WTC11 (cell line): ENCODE data around the gene ADSL. TPM values are rescaled to one million over a fixed set of nuclear protein-coding genes. Genes with fewer than 3 reads are reported as not detected.

Experiments
- ATAC-seq: fragments of 200-7000 bp; cut with Tn5 transposase; 2 replicates; pipeline ENCODE4 v1.10.0; 2021; ENCODE audit warnings: mild to moderate bottlenecking, moderate library complexity
- CTCF ChIA-PET: fragments of 300-600 bp; sonication (Branson Sonifier 250); formaldehyde crosslinking; loops from one replicate; lab custom pipeline; 2021; ENCODE audit warnings: antibody characterized with exemption; lab: Charles Lee
- POLR2A ChIA-PET: fragments of 350-600 bp; sonication (Branson Sonifier 250); formaldehyde crosslinking; loops from one replicate; lab custom pipeline; 2021; ENCODE audit warnings: antibody characterized with exemption; lab: Charles Lee
- DNase-seq: peaks from one replicate; pipeline ENCODE4 v3.0.0; 2021; ENCODE audit warnings: low spot score
- H3K27ac Mint-ChIP-seq: 2 replicates; pipeline ENCODE4 v1.8.0; 2021; ENCODE audit warnings: mixed read lengths
- H3K27me3 Mint-ChIP-seq: 2 replicates; pipeline ENCODE4 v1.8.0; 2021; ENCODE audit warnings: low read depth, mild to moderate bottlenecking, moderate library complexity, mixed read lengths
- H3K36me3 Mint-ChIP-seq: 2 replicates; pipeline ENCODE4 v1.8.0; 2021; ENCODE audit warnings: mixed read lengths
- H3K4me1 Mint-ChIP-seq: 2 replicates; pipeline ENCODE4 v1.8.0; 2022; ENCODE audit warnings: mixed read lengths
- H3K4me3 Mint-ChIP-seq: 2 replicates; pipeline ENCODE4 v1.8.0; 2021; ENCODE audit warnings: mild to moderate bottlenecking, moderate library complexity, mixed read lengths
- H3K9me3 Mint-ChIP-seq: 2 replicates; pipeline ENCODE4 v1.8.0; 2021; ENCODE audit warnings: mixed read lengths
- ATF1 ChIP-seq: sonication (generic); formaldehyde crosslinking; IDR thresholded peaks from 2 replicates; pipeline ENCODE4 v1.8.1; 2023; ENCODE audit warnings: mild to moderate bottlenecking, moderate library complexity, missing genetic modification reagents
- ATF2 ChIP-seq: sonication (generic); formaldehyde crosslinking; IDR thresholded peaks from 2 replicates; pipeline ENCODE4 v1.8.1; 2022; ENCODE audit warnings: low read depth, missing genetic modification reagents, borderline replicate concordance
- ATF3 ChIP-seq: sonication (generic); formaldehyde crosslinking; conservative IDR thresholded peaks from 2 replicates; pipeline ENCODE4 v1.8.1; 2022; ENCODE audit warnings: mild to moderate bottlenecking, missing genetic modification reagents
- CREM ChIP-seq: sonication (generic); formaldehyde crosslinking; IDR thresholded peaks from 2 replicates; pipeline ENCODE4 v1.8.1; 2022; ENCODE audit warnings: mild to moderate bottlenecking, missing genetic modification reagents, moderate library complexity
- E2F1 ChIP-seq: sonication (generic); formaldehyde crosslinking; IDR thresholded peaks from 2 replicates; pipeline ENCODE4 v1.8.0; 2022; ENCODE audit warnings: mild to moderate bottlenecking, missing genetic modification reagents
- E2F5 ChIP-seq: sonication (generic); formaldehyde crosslinking; IDR thresholded peaks from 2 replicates; pipeline ENCODE4 v1.8.1; 2022; ENCODE audit warnings: mild to moderate bottlenecking, moderate library complexity, missing genetic modification reagents
- ESRRA ChIP-seq: sonication (generic); formaldehyde crosslinking; IDR thresholded peaks from 2 replicates; pipeline ENCODE4 v1.8.1; 2022; ENCODE audit warnings: mild to moderate bottlenecking, missing genetic modification reagents, borderline replicate concordance
- FOXP4 ChIP-seq: sonication (generic); formaldehyde crosslinking; IDR thresholded peaks from 2 replicates; pipeline ENCODE4 v1.8.0; 2022; ENCODE audit warnings: mild to moderate bottlenecking, missing genetic modification reagents
- GTF2I ChIP-seq: fragments of 250-450 bp; sonication (Bioruptor Pico); conservative IDR thresholded peaks from 2 replicates; pipeline ENCODE4 v1.4.0; 2021; ENCODE audit warnings: mild to moderate bottlenecking
- NFATC4 ChIP-seq: fragments of 250-450 bp; sonication (Bioruptor Pico); IDR thresholded peaks from 2 replicates; pipeline ENCODE4 v1.9.0; 2021; ENCODE audit warnings: mild to moderate bottlenecking
- NFE2L1 ChIP-seq: sonication (generic); formaldehyde crosslinking; IDR thresholded peaks from 2 replicates; pipeline ENCODE4 v1.8.1; 2023; ENCODE audit warnings: missing genetic modification reagents
- NFYB ChIP-seq: sonication (generic); formaldehyde crosslinking; conservative IDR thresholded peaks from 2 replicates; pipeline ENCODE4 v1.8.0; 2022; ENCODE audit warnings: low read depth, missing genetic modification reagents
- NR1H2 ChIP-seq: sonication (generic); formaldehyde crosslinking; IDR thresholded peaks from 2 replicates; pipeline ENCODE4 v1.9.0; 2021; ENCODE audit warnings: mild to moderate bottlenecking, moderate library complexity, missing genetic modification reagents
- NR2C2 ChIP-seq: sonication (generic); formaldehyde crosslinking; IDR thresholded peaks from 2 replicates; pipeline ENCODE4 v1.8.0; 2022; ENCODE audit warnings: mild to moderate bottlenecking, missing genetic modification reagents
- PRRX2 ChIP-seq: fragments of 250-450 bp; sonication (Bioruptor Pico); IDR thresholded peaks from 2 replicates; pipeline ENCODE4 v1.8.0; 2021; ENCODE audit warnings: mild to moderate bottlenecking
- RORB ChIP-seq: fragments of 250-450 bp; sonication (Bioruptor Pico); IDR thresholded peaks from 2 replicates; pipeline ENCODE4 v1.9.0; 2021; ENCODE audit warnings: mild to moderate bottlenecking
- TP53 ChIP-seq: sonication (generic); formaldehyde crosslinking; IDR thresholded peaks from 2 replicates; pipeline ENCODE4 v1.8.1; 2023; ENCODE audit warnings: mild to moderate bottlenecking, missing genetic modification reagents
- ZNF671 ChIP-seq: fragments of 250-450 bp; sonication (Bioruptor Pico); IDR thresholded peaks from 2 replicates; pipeline ENCODE4 v1.8.0; 2021; ENCODE audit warnings: mild to moderate bottlenecking
- total RNA-seq: library from RNA; stranded (reverse); gene quantifications from 3 replicates; pipeline ENCODE4 v1.2.3, GENCODE V29; 2021

The ADSL gene
- total RNA-seq, 1 experiment from 2014 or later, result 154 TPM

GRCh38 chr22:40414838-40415505 is 68.7 kb downstream of the ADSL start (continued):
- TF ChIP-seq E2F1, result no peak

GRCh38 chr22:40415531-40416266 is 69.4 kb downstream of the ADSL start:
- Mint-ChIP-seq H3K27ac (no peak overlapping the region), H3K36me3 (peaks cover 20% of the 10 kb centered on the region), H3K4me1 (no peaks in the 10 kb centered on the region), H3K9me3 (no peaks in the 10 kb centered on the region), H3K27me3 (no peaks in the 10 kb centered on the region), H3K4me3 (no peak overlapping the region)
- TF ChIP-seq RORB (CRISPR knock-in tag), result no peak
- no peak for TF ChIP-seq GTF2I (CRISPR knock-in tag)
- TF ChIP-seq ATF1 (CRISPR knock-in tag), result no peak
- no peak for TF ChIP-seq ZNF671 (CRISPR knock-in tag)
- DNase-seq (no peak), ATAC-seq (no peak)
- CTCF ChIA-PET, result interaction anchor here (0.7 to 1.5 kb wide), 4 partner anchors 16 to 483 kb away, joined by 3 to 6 read pairs (median 4); no protein-coding TSS in a partner anchor
- POLR2A ChIA-PET, result no interaction called here

GRCh38 chr22:40416267-40416570 is 69.9 kb downstream of the ADSL start:
- H3K9me3 Mint-ChIP-seq, result no peaks in the 10 kb centered on the region
- 0 out of 2 replicates have a peak overlapping the region, but pooled peaks have one; percentile 43 for H3K27ac Mint-ChIP-seq
- TF ChIP-seq NFYB (no peak), NFE2L1 (CRISPR knock-in tag) (no peak), FOXP4 (CRISPR knock-in tag) (no peak), ESRRA (CRISPR knock-in tag) (no peak), ATF2 (no peak), CREM (CRISPR knock-in tag) (no peak), NR2C2 (no peak), NR1H2 (CRISPR knock-in tag) (no peak), PRRX2 (CRISPR knock-in tag) (no peak), NFATC4 (CRISPR knock-in tag) (no peak), TP53 (CRISPR knock-in tag) (no peak), ATF3 (CRISPR knock-in tag) (no peak), E2F5 (CRISPR knock-in tag) (no peak), ZNF671 (CRISPR knock-in tag) (no peak)
- H3K4me1 Mint-ChIP-seq, result no peaks in the 10 kb centered on the region
- CTCF ChIA-PET, result no interaction called here
- peaks cover 20% of the 10 kb centered on the region for H3K36me3 Mint-ChIP-seq
- H3K27me3 Mint-ChIP-seq, result no peaks in the 10 kb centered on the region
- POLR2A ChIA-PET, result no interaction called here
- no peak overlapping the region for H3K4me3 Mint-ChIP-seq
- DNase-seq, result no peak
- no peak for ATAC-seq
